ENCODE results near the gene KRT8.
"Not testable (repeated sequence)": the region's sequence is repeated elsewhere in the genome, so short reads cannot be mapped to it uniquely, and the experiment has no call there.

KRT8 gene

GRCh38 chr12:52904509-52905300, at the start of gene KRT8:
Gene KRT8, minus strand, starts transcription at chr12:52905076. Its CDS starts 95 bp downstream, at chr12:52904981.
- DNase-seq (ENCODE audit: low read depth): not testable (repeated sequence)

DNA sequence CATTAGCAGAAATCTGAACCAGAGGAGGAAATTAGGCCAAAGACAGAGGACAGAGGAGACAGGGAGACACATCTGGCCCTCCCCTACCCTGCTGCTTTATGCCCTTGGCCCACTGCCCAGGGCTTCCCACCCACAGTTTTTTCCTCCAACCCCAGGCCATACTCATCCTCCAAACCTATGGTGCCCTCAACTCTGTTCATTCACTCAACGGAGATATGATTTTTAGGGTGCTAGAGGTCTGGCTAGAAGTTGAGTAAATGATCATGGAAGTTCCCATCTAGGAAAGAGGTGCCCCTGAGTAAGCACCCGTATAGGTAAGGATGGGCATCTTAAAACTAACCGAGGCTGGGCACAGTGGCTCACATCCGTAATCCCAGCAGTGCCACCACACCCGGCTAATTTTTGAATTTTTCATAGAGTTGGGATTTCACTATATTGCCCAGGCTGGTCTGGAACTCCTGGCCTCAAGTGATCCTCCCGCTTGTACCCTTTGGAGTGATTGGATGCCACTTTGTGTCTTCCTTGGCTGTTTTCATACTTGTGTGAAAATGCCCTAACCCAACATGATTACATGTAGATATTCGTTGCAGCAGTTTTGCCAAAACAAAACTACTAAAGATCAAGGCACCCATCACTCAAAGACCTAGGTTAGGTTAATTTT, 48.4 kb upstream of the KRT8 start:
- no peak for DNase-seq (ENCODE audit: low read depth)

DNA sequence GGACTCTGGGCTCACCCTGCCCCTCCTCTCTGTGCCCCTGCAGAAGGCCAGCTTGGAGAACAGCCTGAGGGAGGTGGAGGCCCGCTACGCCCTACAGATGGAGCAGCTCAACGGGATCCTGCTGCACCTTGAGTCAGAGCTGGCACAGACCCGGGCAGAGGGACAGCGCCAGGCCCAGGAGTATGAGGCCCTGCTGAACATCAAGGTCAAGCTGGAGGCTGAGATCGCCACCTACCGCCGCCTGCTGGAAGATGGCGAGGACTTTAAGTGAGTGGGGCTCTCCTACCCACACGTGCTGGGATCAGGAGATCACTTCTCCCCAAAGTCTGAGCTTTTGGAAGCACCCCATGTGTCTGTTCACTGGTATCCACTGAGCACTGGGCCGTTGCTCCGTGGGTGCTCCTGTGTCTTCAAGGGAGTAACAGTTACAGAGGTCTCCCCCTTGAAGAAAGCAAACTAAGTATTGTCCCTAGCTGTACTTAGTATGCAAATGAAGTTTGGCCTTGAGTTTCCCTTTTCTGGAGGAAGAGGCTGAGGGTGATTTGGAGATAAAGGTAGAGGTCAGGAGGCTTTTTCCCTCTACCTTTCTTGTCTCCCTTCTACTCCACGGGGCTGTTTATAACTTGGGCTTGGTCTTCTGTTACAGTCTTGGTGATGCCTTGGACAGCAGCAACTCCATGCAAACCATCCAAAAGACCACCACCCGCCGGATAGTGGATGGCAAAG, 47.4 kb upstream of the KRT8 start:
- DNase-seq (ENCODE audit: low read depth): no peak

- DNase-seq (ENCODE audit: low read depth): no peak
Observed at GRCh38 chr12:52951640-52952039, 46.8 kb upstream of the KRT8 start.

GRCh38 chr12:52951126-52951525, 46.2 kb upstream of the KRT8 start:
- DNase-seq (ENCODE audit: low read depth): no peak

GRCh38 chr12:52950553-52950952, 45.7 kb upstream of the KRT8 start:
- no peak for DNase-seq (ENCODE audit: low read depth)

DNA sequence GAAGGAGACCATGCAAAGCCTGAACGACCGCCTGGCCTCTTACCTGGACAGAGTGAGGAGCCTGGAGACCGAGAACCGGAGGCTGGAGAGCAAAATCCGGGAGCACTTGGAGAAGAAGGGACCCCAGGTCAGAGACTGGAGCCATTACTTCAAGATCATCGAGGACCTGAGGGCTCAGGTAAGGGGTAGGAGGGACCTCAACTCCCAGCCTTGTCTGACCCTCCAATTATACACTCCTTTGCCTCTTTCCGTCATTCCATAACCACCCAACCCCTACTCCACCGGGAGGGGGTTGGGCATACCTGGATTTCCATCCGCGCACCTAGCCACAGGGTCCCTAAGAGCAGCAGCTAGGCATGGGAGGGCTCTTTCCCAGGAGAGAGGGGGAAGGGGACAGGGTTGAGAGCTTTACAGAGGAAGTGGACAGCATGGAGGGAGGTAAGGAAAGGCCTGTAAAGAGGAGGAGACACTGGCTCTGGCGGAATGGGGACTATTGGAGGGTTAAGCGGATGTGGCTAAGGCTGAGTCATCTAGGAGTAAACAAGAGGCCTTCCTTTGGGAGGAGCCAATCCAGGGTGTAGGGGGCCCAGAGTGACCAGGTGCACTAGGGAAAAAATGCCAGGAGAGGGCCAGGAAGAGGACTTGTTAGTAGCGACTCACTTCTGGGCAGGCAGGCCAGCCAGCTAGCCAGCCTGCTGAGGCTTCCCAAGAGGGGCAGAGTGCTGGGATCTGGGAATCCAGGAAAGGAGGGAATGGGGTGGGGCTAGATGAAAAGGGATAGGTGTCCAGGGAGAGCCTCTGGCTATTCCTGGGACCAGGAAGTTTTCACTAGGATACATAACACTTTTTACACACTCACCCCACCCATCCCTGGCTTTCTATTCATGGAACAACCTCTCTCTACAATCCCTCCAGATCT, 44.8 kb upstream of the KRT8 start:
- DNase-seq (ENCODE audit: low read depth): no peak

DNA sequence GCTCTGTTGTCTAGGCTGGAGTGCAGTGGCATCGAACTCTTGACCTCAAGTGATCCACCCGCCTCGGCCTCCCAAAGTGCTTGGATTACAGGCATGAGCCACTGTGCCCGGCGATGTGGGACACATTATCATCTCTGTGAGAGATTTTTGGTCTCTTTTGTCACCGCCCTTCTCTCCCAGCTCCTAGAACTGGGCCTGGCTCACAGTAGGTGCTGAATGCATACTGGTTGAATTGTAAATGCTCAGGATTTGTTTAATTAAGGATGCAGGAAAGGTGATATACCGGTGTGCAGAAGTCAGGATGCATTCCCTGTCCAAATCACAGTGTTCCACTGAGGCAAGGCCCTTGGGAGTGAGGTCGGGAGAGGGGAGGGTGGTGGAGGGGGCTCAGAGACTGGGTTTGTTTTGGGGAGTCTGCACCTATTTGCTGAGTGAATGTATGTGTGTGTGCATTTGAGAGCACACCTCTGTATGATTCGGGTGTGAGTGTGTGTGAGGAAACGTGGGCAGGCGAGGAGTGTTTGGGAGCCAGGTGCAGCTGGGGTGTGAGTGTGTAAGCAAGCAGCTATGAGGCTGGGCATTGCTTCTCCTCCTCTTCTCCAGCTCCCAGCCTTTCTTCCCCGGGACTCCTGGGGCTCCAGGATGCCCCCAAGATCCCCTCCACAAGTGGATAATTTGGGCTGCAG, 43.0 kb upstream of the KRT8 start:
- DNase-seq (ENCODE audit: low read depth): no peak

DNA sequence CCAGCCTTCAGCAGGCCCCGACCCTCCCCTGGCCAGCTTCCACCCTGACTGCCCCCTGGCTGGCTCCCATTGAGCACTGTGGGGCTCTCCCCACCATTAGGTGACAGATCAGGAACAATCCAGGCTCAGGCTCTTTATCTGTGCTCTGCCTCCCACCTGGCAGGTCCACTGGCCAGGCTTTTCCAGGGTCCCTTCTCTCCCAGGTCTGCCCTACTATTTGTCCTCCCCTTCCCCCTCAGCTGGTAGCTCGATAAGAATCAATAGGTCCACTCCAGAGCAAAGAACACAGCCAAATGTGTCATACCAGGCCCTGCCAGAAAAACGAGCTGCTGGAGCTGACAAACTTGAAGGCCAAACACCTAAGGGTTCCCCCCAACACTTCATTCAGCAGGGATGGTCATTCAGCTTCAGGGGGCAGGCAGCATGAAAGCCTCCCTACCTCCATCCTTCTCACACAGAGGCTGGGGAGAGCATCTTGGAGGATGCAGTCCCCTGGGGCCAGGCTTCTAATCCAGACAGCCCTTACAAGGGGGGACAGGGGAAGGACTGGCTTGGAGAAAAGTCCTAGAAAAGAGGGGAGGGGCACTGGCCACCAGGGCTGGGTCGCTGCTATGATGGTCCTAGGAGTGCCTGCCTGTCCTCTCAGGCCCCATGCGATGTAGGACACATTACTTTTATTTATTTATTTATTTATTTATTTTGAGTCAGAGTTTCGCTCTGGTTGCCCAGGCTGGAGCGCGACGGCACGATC, 42.1 kb upstream of the KRT8 start:
- DNase-seq (ENCODE audit: low read depth): no peak

DNA sequence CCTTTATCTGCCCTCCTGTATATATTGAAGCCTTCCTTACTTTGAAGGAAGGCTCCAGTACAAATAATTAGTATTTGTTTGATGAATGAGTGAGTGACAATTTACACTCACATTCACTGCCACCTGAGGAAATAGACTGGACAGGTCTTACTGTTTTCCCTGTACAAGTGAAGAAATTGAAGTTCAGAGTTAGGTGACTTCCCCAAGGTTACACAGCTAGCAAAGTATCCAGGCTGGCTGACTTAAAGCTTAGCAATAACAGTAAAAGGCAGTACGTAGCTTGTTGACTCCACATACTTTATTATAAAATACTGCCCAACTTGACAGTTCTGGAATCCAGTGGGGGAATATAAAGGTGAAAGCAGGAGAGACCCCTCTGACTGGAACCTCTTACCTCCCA, 41.5 kb upstream of the KRT8 start:
- DNase-seq (ENCODE audit: low read depth): no peak

DNA sequence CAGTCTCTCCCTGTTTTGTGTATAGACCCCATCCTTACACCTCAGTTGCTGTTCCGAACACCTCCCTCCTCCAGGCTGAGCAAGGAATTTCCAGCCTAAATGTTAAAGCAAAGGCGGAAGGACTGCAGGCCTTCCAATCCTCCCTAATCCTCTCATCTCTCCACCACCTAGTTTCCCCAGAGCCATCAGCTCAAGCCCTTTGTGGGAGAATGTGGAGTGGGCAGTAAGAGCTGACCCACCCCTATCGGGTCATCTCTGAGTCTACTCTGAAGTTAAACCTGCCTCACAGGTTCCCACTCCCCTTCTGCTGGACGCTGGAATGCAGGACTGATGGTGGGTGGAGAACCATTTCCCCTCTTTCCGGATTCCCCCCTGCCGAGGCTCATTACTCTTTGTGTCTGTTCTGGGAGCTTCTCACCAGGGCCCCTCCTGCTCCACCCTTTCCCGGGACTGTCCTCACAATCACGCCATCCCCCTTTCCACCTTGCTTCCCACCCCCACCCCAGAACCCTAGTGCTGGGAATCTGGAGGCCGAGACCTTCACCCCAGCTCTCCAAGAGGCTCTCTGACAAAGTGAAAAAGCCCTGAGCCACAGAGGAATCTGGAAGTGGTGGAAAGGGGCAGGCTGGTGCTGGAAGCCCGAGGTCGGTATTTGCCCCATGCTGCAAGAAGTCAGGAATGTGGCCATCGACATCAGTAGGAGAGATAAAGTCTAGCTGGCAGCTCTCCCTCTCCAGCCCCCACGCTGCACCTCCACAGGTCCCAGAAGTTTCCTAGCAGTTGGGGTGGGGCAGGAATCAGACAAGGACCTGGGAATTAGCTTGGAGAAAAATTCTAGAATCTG, 40.7 kb upstream of the KRT8 start:
- no peak for DNase-seq (ENCODE audit: low read depth)

DNA sequence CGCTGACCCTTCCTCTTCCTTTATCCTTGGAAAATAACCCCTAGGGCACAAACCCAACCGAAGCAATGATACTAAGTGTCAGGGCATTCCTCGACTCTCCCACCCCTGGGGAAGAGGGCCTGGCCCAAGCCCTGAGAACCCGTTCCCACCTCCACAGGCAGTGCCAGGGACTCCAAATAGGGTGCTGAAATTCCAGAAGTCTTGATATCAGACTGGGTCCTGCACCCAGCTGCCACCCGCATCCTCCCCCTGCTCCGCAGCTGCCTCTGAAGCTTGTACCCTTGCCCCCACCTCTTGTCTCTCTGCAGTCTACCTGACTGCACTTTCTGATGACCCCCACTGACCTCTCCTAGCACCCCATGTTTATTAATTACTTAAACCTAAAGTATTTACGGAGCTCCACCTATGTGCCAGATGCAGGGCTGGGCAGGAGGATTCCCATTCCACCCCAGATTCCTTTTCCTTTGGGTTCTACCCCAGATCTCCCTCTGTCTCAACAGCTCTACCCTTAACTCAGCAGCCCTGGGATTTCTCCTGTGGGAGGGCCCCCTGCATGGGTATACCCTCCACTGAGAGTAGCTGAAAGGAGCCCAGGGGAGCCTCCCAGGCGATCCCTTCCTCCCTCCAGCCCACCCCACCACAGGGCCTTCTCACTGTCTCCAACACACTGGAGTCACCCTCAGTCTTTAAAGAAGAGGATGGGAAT, 40.0 kb upstream of the KRT8 start:
- DNase-seq (ENCODE audit: low read depth): no peak

- DNase-seq (ENCODE audit: low read depth): no peak
Observed at GRCh38 chr12:52942901-52943181, 38.0 kb upstream of the KRT8 start.

DNA sequence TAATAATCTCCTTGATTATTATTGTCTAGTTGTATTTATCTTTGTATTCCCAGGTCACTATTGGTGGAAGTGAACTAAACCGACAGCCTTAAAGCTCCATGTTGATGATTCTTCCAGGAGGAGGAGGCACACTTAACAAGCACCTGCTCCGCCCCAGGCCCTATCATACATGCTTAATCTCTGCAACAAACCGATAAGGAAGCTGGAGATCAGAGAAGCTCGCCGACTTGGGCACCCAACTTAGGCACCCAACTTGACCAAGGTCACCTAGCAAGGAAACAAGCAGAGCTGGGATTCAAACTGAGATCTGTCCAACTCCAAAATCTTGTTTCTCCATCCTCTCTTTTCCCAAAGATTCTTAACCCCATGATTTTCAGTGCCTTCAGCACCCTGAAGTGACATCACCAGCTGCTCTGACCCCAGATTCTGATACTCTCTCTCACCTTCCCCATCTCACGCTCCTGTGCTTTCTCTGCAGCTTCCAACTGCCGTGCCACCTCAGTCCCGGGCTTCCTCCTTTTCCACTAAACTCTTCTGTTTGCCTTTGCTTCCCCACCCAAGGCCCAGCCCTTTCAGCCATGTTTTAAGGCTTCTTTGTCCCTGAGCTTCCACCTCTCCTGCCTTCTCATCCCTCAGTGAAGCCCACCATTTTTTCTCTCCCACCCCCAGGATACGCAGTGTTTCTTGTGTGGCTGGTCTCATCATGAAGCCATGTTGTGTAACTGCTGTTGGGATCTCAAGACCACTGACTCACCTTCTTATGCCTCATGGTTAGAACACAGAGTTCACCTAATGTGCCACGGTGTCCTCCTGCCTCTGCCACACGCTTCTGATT, 37.4 kb upstream of the KRT8 start:
- DNase-seq (ENCODE audit: low read depth): no peak

DNA sequence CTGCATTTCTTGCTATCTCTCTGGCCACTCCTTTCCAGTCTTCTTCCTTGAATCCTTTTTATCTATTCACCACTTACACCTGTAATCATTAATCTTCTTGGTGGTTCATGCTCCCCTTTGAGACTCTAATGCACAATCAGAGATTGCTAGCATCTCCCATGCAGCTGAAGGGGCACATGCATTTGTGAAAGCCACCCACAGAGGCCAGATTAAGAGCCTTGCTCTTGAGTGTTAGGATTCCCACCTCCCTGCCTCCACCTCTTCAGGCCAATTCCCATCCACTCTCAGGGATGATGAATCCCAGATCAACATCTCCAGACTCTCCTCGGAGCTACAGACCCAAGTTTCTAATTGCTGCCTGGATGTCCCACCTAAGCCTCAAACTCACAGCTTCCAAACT, 24.7 kb upstream of the KRT8 start:
- DNase-seq (ENCODE audit: low read depth): no peak

GRCh38 chr12:52927964-52928363, 23.1 kb upstream of the KRT8 start:
- DNase-seq (ENCODE audit: low read depth): no peak

- DNase-seq (ENCODE audit: low read depth): no peak
Observed at GRCh38 chr12:52926596-52927234, 21.8 kb upstream of the KRT8 start.
